Measurements from ENCODE around the gene PARD3. TPM values are rescaled to one million over a fixed set of nuclear protein-coding genes. Genes with fewer than 3 reads are reported as not detected.

PARD3 gene
- total and polyA plus RNA-seq, 2 experiments from 2014 or later = 47.2 to 59.7 TPM

GRCh38 chr10:34658934-34659333, 156.2 kb downstream of the PARD3 start:
- TF ChIP-seq EZH2 (IDR thresholded peaks at IDR 0.05; ENCODE audit: borderline replicate concordance) (no peak), EZH2phosphoT487 (IDR thresholded peaks at IDR 0.05; ENCODE audit: low read depth, severe bottlenecking, unreplicated experiment) (no peak), CTCF (IDR thresholded peaks at IDR 0.05; ENCODE audit: poor library complexity) (no peak)
- peaks cover 81% of the 10 kb centered on the region for H3K79me2 ChIP-seq
- 100% methylated on average over 1 of the region's 1 CpG for WGBS (ENCODE audit: low lambda C conversion rate, missing lambda C conversion rate)

DNA sequence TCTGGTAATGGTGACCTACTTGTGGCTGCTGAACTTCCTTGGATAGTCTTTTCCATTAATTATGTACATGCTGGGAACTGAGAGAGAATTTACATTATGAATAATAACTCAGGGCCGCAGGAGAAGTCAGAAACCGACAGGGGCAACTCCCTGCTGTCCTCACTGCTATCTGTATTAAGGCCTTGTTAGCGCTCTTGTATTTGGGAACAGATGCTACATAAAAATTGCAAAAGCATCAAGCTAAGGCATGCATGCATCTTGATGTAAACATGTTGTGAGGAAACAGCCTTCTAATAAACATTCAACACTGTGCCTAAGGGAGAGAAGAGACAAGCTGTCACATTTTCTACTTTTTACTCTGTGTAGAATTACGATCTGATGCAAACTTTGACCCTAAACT, 158.4 kb downstream of the PARD3 start:
- no peaks in the 10 kb centered on the region for H3K9me3 ChIP-seq (ENCODE audit: low read depth)
- H3K4me2 ChIP-seq = no peak overlapping the region
- H3K4me3 ChIP-seq = no peak overlapping the region
- no peaks in the 10 kb centered on the region for H3K27me3 ChIP-seq
- H2AFZ ChIP-seq = no peak overlapping the region
- no peak overlapping the region for H3K27ac ChIP-seq
- TF ChIP-seq EZH2 (IDR thresholded peaks at IDR 0.05; ENCODE audit: borderline replicate concordance) (no peak), CTCF (IDR thresholded peaks at IDR 0.05; ENCODE audit: poor library complexity) (no peak), EZH2phosphoT487 (IDR thresholded peaks at IDR 0.05; ENCODE audit: low read depth, severe bottlenecking, unreplicated experiment) (no peak)
- H3K36me3 ChIP-seq (replicated peaks; ENCODE audit: insufficient read depth, low read depth) = no peaks in the 10 kb centered on the region
- DNase-seq (ENCODE audit: low spot score) = no peak
- peaks cover 16% of the 10 kb centered on the region for H4K20me1 ChIP-seq (ENCODE audit: insufficient read depth, poor library complexity, severe bottlenecking)
- WGBS (ENCODE audit: low lambda C conversion rate, missing lambda C conversion rate) = 58% methylated on average over 4 of the region's 4 CpGs
- peaks cover 13% of the 10 kb centered on the region for H3K4me1 ChIP-seq (ENCODE audit: insufficient read depth)
- H3K9me2 ChIP-seq (replicated peaks; ENCODE audit: insufficient read depth) = no peaks in the 10 kb centered on the region
- H3K79me2 ChIP-seq = peaks cover 87% of the 10 kb centered on the region

More at GRCh38 chr10:34658934-34659333, 156.2 kb downstream of the PARD3 start:
- H3K4me3 ChIP-seq = no peak overlapping the region
- no peak overlapping the region for H2AFZ ChIP-seq
- no peaks in the 10 kb centered on the region for H3K9me2 ChIP-seq (replicated peaks; ENCODE audit: insufficient read depth)
- H4K20me1 ChIP-seq (ENCODE audit: insufficient read depth, poor library complexity, severe bottlenecking) = peaks cover 7% of the 10 kb centered on the region
- no peak overlapping the region for H3K27ac ChIP-seq
- DNase-seq (ENCODE audit: low spot score) = no peak
- H3K27me3 ChIP-seq = no peaks in the 10 kb centered on the region
- H3K4me2 ChIP-seq = no peak overlapping the region
- no peaks in the 10 kb centered on the region for H3K9me3 ChIP-seq (ENCODE audit: low read depth)
- peaks cover 7% of the 10 kb centered on the region for H3K4me1 ChIP-seq (ENCODE audit: insufficient read depth)
- H3K36me3 ChIP-seq (replicated peaks; ENCODE audit: insufficient read depth, low read depth) = no peaks in the 10 kb centered on the region

GRCh38 chr10:34655286-34656170, 159.6 kb downstream of the PARD3 start:
- peak; percentile 84 for DNase-seq (ENCODE audit: low spot score)
- H3K79me2 ChIP-seq = peaks cover 77% of the 10 kb centered on the region
- peaks cover 13% of the 10 kb centered on the region for H3K4me1 ChIP-seq (ENCODE audit: insufficient read depth)
- no peaks in the 10 kb centered on the region for H3K27me3 ChIP-seq
- peaks cover 13% of the 10 kb centered on the region for H4K20me1 ChIP-seq (ENCODE audit: insufficient read depth, poor library complexity, severe bottlenecking)
- no peaks in the 10 kb centered on the region for H3K9me3 ChIP-seq (ENCODE audit: low read depth)
- TF ChIP-seq CTCF (IDR thresholded peaks at IDR 0.05; ENCODE audit: poor library complexity) (peak; percentile 74), EZH2 (IDR thresholded peaks at IDR 0.05; ENCODE audit: borderline replicate concordance) (no peak)
- H3K36me3 ChIP-seq (replicated peaks; ENCODE audit: insufficient read depth, low read depth) = no peaks in the 10 kb centered on the region
- 43% methylated on average over 6 of the region's 6 CpGs for WGBS (ENCODE audit: low lambda C conversion rate, missing lambda C conversion rate)
- no peak overlapping the region for H3K4me3 ChIP-seq
- no peak overlapping the region for H3K27ac ChIP-seq
- H3K4me2 ChIP-seq = no peak overlapping the region
- H3K9me2 ChIP-seq (replicated peaks; ENCODE audit: insufficient read depth) = no peaks in the 10 kb centered on the region
- H2AFZ ChIP-seq = no peak overlapping the region
